ENCODE measurements around the gene PXDN.

DNA sequence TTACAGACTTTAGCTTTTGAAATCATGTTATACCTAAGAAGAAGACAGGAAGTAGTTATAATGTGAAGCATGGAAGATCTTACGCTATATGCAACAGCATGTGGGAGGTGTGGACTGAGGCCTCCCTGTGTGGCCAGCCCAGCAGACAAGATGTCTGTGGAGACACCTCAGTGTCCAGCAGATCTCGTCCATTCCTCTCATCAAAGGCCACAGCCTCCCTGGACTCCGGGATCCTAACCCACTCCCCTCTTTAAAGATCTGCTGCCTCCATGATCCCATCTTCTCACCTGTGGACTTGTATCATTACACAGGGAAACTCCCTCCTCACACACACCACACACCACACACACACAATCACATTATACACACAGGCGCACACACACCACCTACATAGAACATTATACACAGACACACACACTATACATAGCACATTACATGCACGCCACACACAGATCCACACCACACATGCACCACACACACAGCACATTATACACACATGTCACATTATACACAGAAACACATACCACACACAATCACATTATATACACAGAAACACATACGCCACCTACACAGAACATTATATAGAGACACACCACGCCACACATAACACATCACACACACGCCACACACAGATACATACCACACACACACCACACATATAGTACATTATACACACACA lies 89.5 kb downstream of the PXDN start:
- TF ChIP-seq ZNF274 (IDR thresholded peaks at IDR 0.05; ENCODE audit: low read depth, low read length) (no peak), SUZ12 (IDR thresholded peaks at IDR 0.05; ENCODE audit: extremely low read depth, insufficient read depth, insufficient read length) (no peak), YY1 (IDR thresholded peaks at IDR 0.05; ENCODE audit: insufficient read depth, insufficient read length) (no peak)

Measured in NT2/D1 (cell line).